ENCODE data around the gene HIP1.
"Not testable (repeated sequence)": the region's sequence is repeated elsewhere in the genome, so short reads cannot be mapped to it uniquely, and the experiment has no call there.

HIP1 gene

GRCh38 chr7:75738604-75738974 lies at the start of gene HIP1:
TSS of gene HIP1 (minus strand) at chr7:75738941. CDS start at chr7:75738920, 21 bp downstream.
- DNase-seq (ENCODE audit: low spot score), result no peak

- DNase-seq (ENCODE audit: low spot score), result not testable (repeated sequence)
Observed at GRCh38 chr7:75788154-75788847, 49.6 kb upstream of the HIP1 start.

GRCh38 chr7:75783058-75783457 lies 44.3 kb upstream of the HIP1 start:
- DNase-seq (ENCODE audit: low spot score), result not testable (repeated sequence)

- not testable (repeated sequence) for DNase-seq (ENCODE audit: low spot score)
Observed at GRCh38 chr7:75780647-75781273, 42.0 kb upstream of the HIP1 start.

- not testable (repeated sequence) for DNase-seq (ENCODE audit: low spot score)
Observed at GRCh38 chr7:75779516-75779915, 40.8 kb upstream of the HIP1 start.

- not testable (repeated sequence) for DNase-seq (ENCODE audit: low spot score)
Observed at GRCh38 chr7:75779035-75779434, 40.3 kb upstream of the HIP1 start.

GRCh38 chr7:75776295-75776971 lies 37.7 kb upstream of the HIP1 start:
- DNase-seq (ENCODE audit: low spot score), result no peak

GRCh38 chr7:75773958-75774357 lies 35.2 kb upstream of the HIP1 start:
- DNase-seq (ENCODE audit: low spot score), result not testable (repeated sequence)

- DNase-seq (ENCODE audit: low spot score), result no peak
Observed at GRCh38 chr7:75772081-75773077, 33.6 kb upstream of the HIP1 start, which contains the start of gene CCL26. TSS of gene CCL26 (minus strand) at chr7:75772211. CDS start at chr7:75772176, 35 bp downstream.

GRCh38 chr7:75771224-75771623 lies 32.5 kb upstream of the HIP1 start:
- no peak for DNase-seq (ENCODE audit: low spot score)

GRCh38 chr7:75762350-75762917 lies 23.7 kb upstream of the HIP1 start:
- peak; percentile 73 for DNase-seq (ENCODE audit: low spot score)

- DNase-seq (ENCODE audit: low spot score), result not testable (repeated sequence)
Observed at GRCh38 chr7:75761801-75762200, 23.1 kb upstream of the HIP1 start.

GRCh38 chr7:75758491-75758890 lies 19.8 kb upstream of the HIP1 start:
- no peak for DNase-seq (ENCODE audit: low spot score)

GRCh38 chr7:75757860-75758259 lies 19.1 kb upstream of the HIP1 start:
- no peak for DNase-seq (ENCODE audit: low spot score)

- DNase-seq (ENCODE audit: low spot score), result peak; percentile 63
Observed at GRCh38 chr7:75756991-75757676, 18.4 kb upstream of the HIP1 start.

- DNase-seq (ENCODE audit: low spot score), result no peak
Observed at GRCh38 chr7:75756206-75756990, 17.7 kb upstream of the HIP1 start.

GRCh38 chr7:75743455-75743859 lies 4.7 kb upstream of the HIP1 start:
- no peak for DNase-seq (ENCODE audit: low spot score)

- DNase-seq (ENCODE audit: low spot score), result no peak
Observed at GRCh38 chr7:75740846-75741497, 2.2 kb upstream of the HIP1 start.

All from D341Med (cell line).